Measurements from ENCODE around the gene SURF2. TPM values are rescaled to one million over a fixed set of nuclear protein-coding genes. Genes with fewer than 3 reads are reported as not detected.

The SURF2 gene
- polyA plus RNA-seq, 3 donors, result 17.5 to 24.7 (median 17.6) TPM

GRCh38 chr9:133370685-133371084 lies 14.3 kb downstream of the SURF2 start:
- Histone ChIP-seq H2AFZ (ENCODE audit: insufficient read depth, low read depth, low read length, poor library complexity, severe bottlenecking) (no peak overlapping the region), H3K9me3 (replicated peaks in 1 of 2; ENCODE audit: control insufficient read depth in 1 of 2, insufficient read depth in 1 of 2, low read length in 2 of 2) (no peaks in the 10 kb centered on the region), H3K27ac (ENCODE audit: low read depth in 1 of 2, low read length in 2 of 2) (peak overlapping the region in 1 of 2 donors; percentile 59), H4K20me1 (ENCODE audit: insufficient read depth, low read length) (peaks cover 97% of the 10 kb centered on the region), H3K9ac (ENCODE audit: insufficient read depth, low read length, poor library complexity, severe bottlenecking) (peak overlapping the region; percentile 29), H3K4me3 (replicated peaks in 1 of 3; ENCODE audit: low read depth in 2 of 3, low read length in 3 of 3) (no peak overlapping the region), H3K4me1 (ENCODE audit: control insufficient read depth in 1 of 2, insufficient read depth in 2 of 2, low read length in 2 of 2) (peaks cover 15 to 42% of the 10 kb centered on the region in 2 donors), H3K4me2 (replicated peaks; ENCODE audit: extremely low read depth, low read length, poor library complexity, severe bottlenecking) (no peak overlapping the region), H3K36me3 (replicated peaks in 1 of 2; ENCODE audit: control insufficient read depth in 1 of 2, insufficient read depth in 2 of 2, low read length in 2 of 2) (peaks cover 54 to 69% of the 10 kb centered on the region in 2 donors), H3K79me2 (ENCODE audit: insufficient read depth, low read length) (peaks cover 100% of the 10 kb centered on the region), H3K27me3 (ENCODE audit: control insufficient read depth in 2 of 2, insufficient read depth in 2 of 2, low read length in 2 of 2) (no peaks in the 10 kb centered on the region)
- DNase-seq, result no peak
- intact Hi-C loops (cut with micrococcal nuclease), result loop anchor here in 1 of 2 donors (10.0 kb wide), 1 partner anchor 336 kb away; the partner anchor contains the start of gene GTF3C5
- no peak overlapping the region for H3K4me3 Mint-ChIP-seq
- peaks cover 50 to 70% of the 10 kb centered on the region in 2 donors for H3K36me3 Mint-ChIP-seq
- 80% methylated on average over 1 of the region's 9 CpGs for WGBS (ENCODE audit: insufficient coverage)
- no peak for TF ChIP-seq CTCF (IDR thresholded peaks at IDR 0.05)
- peak overlapping the region in 3 of 7 donors; percentile 18 to 89 (median 47) for H3K27ac Mint-ChIP-seq
- no peaks in the 10 kb centered on the region for H3K27me3 Mint-ChIP-seq (ENCODE audit: low read depth in 3 of 3)
- H3K4me1 Mint-ChIP-seq, result peaks cover 54% of the 10 kb centered on the region
- no peaks in the 10 kb centered on the region for H3K9me3 Mint-ChIP-seq

GRCh38 chr9:133371261-133371711 lies 14.9 kb downstream of the SURF2 start:
- H3K36me3 ChIP-seq (replicated peaks in 1 of 2; ENCODE audit: control insufficient read depth in 1 of 2, insufficient read depth in 2 of 2, low read length in 2 of 2), result peaks cover 48 to 63% of the 10 kb centered on the region in 2 donors
- Mint-ChIP-seq H3K36me3 (peaks cover 44 to 64% of the 10 kb centered on the region in 2 donors), H3K4me1 (peaks cover 54% of the 10 kb centered on the region), H3K27me3 (ENCODE audit: low read depth in 3 of 3) (no peaks in the 10 kb centered on the region), H3K27ac (peak overlapping the region in 6 of 7 donors; percentile 18 to 89 (median 75)), H3K9me3 (no peaks in the 10 kb centered on the region), H3K4me3 (no peak overlapping the region)
- H2AFZ ChIP-seq (ENCODE audit: insufficient read depth, low read depth, low read length, poor library complexity, severe bottlenecking), result no peak overlapping the region
- 67% methylated on average over 3 of the region's 12 CpGs for WGBS (ENCODE audit: insufficient coverage)
- peaks cover 16 to 44% of the 10 kb centered on the region in 2 donors for H3K4me1 ChIP-seq (ENCODE audit: control insufficient read depth in 1 of 2, insufficient read depth in 2 of 2, low read length in 2 of 2)
- H3K4me2 ChIP-seq (replicated peaks; ENCODE audit: extremely low read depth, low read length, poor library complexity, severe bottlenecking), result peak overlapping the region; percentile 2
- peak overlapping the region; percentile 29 for H3K9ac ChIP-seq (ENCODE audit: insufficient read depth, low read length, poor library complexity, severe bottlenecking)
- no peak for TF ChIP-seq CTCF (IDR thresholded peaks at IDR 0.05)
- no peaks in the 10 kb centered on the region for H3K9me3 ChIP-seq (replicated peaks in 1 of 2; ENCODE audit: control insufficient read depth in 1 of 2, insufficient read depth in 1 of 2, low read length in 2 of 2)
- peaks cover 95% of the 10 kb centered on the region for H3K79me2 ChIP-seq (ENCODE audit: insufficient read depth, low read length)
- peaks cover 91% of the 10 kb centered on the region for H4K20me1 ChIP-seq (ENCODE audit: insufficient read depth, low read length)
- no peaks in the 10 kb centered on the region for H3K27me3 ChIP-seq (ENCODE audit: control insufficient read depth in 2 of 2, insufficient read depth in 2 of 2, low read length in 2 of 2)
- DNase-seq, result no peak
- no peak overlapping the region for H3K4me3 ChIP-seq (replicated peaks in 1 of 3; ENCODE audit: low read depth in 2 of 3, low read length in 3 of 3)
- peak overlapping the region in 1 of 2 donors; percentile 59 for H3K27ac ChIP-seq (ENCODE audit: low read depth in 1 of 2, low read length in 2 of 2)
- intact Hi-C loops (cut with micrococcal nuclease), result loop anchor here in 1 of 2 donors (10.0 kb wide), 1 partner anchor 336 kb away; the partner anchor contains the start of gene GTF3C5
